Measurements from ENCODE around the gene CD151. TPM values are rescaled to one million over a fixed set of nuclear protein-coding genes. Genes with fewer than 3 reads are reported as not detected.

Gene CD151
- total and polyA plus RNA-seq, 8 donors: 122 to 815 (median 162) TPM

- DNase-seq (no peak), ATAC-seq (no peak)
- H3K27ac ChIP-seq: no peak overlapping the region
- intact Hi-C loops (cut with DNase I): no loop called here
- no peaks in the 10 kb centered on the region for H3K9me3 ChIP-seq
- no peaks in the 10 kb centered on the region for H3K4me1 ChIP-seq
- no peak overlapping the region for H3K4me3 ChIP-seq
- no peaks in the 10 kb centered on the region for H3K27me3 ChIP-seq
- TF ChIP-seq CTCF (IDR thresholded peaks at IDR 0.05): no peak
- peaks cover 0 to 16% of the 10 kb centered on the region in 2 donors for H3K36me3 ChIP-seq
Measured at GRCh38 chr11:875203-875602, 42.5 kb downstream of the CD151 start.

- Histone ChIP-seq H3K4me3 (no peak overlapping the region), H3K36me3 (peaks cover 0 to 22% of the 10 kb centered on the region in 2 donors), H3K4me1 (no peaks in the 10 kb centered on the region), H3K27ac (no peak overlapping the region), H3K9me3 (no peaks in the 10 kb centered on the region), H3K27me3 (no peaks in the 10 kb centered on the region)
- TF ChIP-seq CTCF (IDR thresholded peaks at IDR 0.05): no peak
- DNase-seq: no peak
- ATAC-seq: no peak
- intact Hi-C loops (cut with DNase I): no loop called here
Measured at GRCh38 chr11:875769-876301, 43.1 kb downstream of the CD151 start.

- intact Hi-C loops (cut with DNase I): no loop called here
- no peak for TF ChIP-seq CTCF (IDR thresholded peaks at IDR 0.05)
- Histone ChIP-seq H3K4me3 (no peak overlapping the region), H3K27me3 (no peaks in the 10 kb centered on the region), H3K4me1 (no peaks in the 10 kb centered on the region), H3K36me3 (peaks cover 0 to 24% of the 10 kb centered on the region in 2 donors), H3K9me3 (no peaks in the 10 kb centered on the region), H3K27ac (no peak overlapping the region)
- ATAC-seq: no peak
- DNase-seq: no peak
Measured at GRCh38 chr11:876545-876944, 43.8 kb downstream of the CD151 start.

- intact Hi-C loops (cut with DNase I): no loop called here
- no peak for TF ChIP-seq CTCF (IDR thresholded peaks at IDR 0.05)
Measured at GRCh38 chr11:877565-877964, 44.8 kb downstream of the CD151 start.

GRCh38 chr11:880447-880846 lies 47.7 kb downstream of the CD151 start:
- TF ChIP-seq CTCF (IDR thresholded peaks at IDR 0.05): no peak
- intact Hi-C loops (cut with DNase I): no loop called here
- H3K9me3 ChIP-seq: no peaks in the 10 kb centered on the region
- ATAC-seq (no peak), DNase-seq (no peak)
- H3K27me3 ChIP-seq: no peaks in the 10 kb centered on the region
- H3K36me3 ChIP-seq: peaks cover 0 to 46% of the 10 kb centered on the region in 2 donors
- H3K27ac ChIP-seq: no peak overlapping the region
- no peaks in the 10 kb centered on the region for H3K4me1 ChIP-seq
- no peak overlapping the region for H3K4me3 ChIP-seq

More at GRCh38 chr11:877565-877964, 44.8 kb downstream of the CD151 start:
- ATAC-seq (no peak), DNase-seq (no peak)
- Histone ChIP-seq H3K27ac (no peak overlapping the region), H3K4me1 (no peaks in the 10 kb centered on the region), H3K36me3 (peaks cover 0 to 28% of the 10 kb centered on the region in 2 donors), H3K4me3 (no peak overlapping the region), H3K9me3 (no peaks in the 10 kb centered on the region), H3K27me3 (no peaks in the 10 kb centered on the region)

All from left lung (tissue), 10 donors.